T-helper 2 cell treated with Interferon-gamma antibody and Interleukin-4, amounts not matched to agents 5 μg/mL and 100 μg/mL, for 36 hours (primary cell): ENCODE measurements around the gene MRPL52.

Source experiments
- DNase-seq: peaks from one replicate; pipeline ENCODE4 v3.0.0; 2021; ENCODE audit warnings: low spot score
- H3K27ac Mint-ChIP-seq: one replicate; pipeline ENCODE4 v1.8.0; 2021; ENCODE audit warnings: mild to moderate bottlenecking, mixed read lengths
- H3K27me3 Mint-ChIP-seq: one replicate; pipeline ENCODE4 v1.8.0; 2021; ENCODE audit warnings: low read depth, mixed read lengths
- H3K36me3 Mint-ChIP-seq: one replicate; pipeline ENCODE4 v1.8.0; 2021; ENCODE audit warnings: low read depth, mixed read lengths
- H3K4me1 Mint-ChIP-seq: one replicate; pipeline ENCODE4 v1.8.0; 2021; ENCODE audit warnings: low read depth, mixed read lengths
- H3K4me3 Mint-ChIP-seq: one replicate; pipeline ENCODE4 v1.8.0; 2022; ENCODE audit warnings: mild to moderate bottlenecking, moderate library complexity, mixed read lengths
- H3K9me3 Mint-ChIP-seq: one replicate; pipeline ENCODE4 v1.8.0; 2021; ENCODE audit warnings: mixed read lengths

The MRPL52 gene

DNA sequence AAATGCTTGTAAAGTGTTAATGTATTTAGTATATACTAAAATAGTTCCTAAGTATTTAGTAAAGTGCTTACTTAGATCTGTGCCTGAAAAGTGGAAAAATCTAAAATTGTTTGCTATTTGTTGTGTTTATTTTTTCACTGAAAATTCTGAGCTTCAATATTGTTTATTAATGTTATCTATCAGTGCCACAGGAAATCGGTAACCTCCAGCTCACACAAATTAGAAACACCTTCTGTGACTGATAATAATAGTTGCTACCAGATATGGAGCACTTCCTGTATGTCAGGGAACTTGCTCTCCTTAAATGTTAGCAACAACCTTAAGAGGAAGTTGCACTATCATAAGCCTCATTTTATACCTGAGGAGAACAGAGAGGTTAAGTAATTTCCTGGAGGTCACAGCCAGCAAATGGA is 41.1 kb downstream of the MRPL52 start:
- Mint-ChIP-seq H3K4me1 (peaks cover 18% of the 10 kb centered on the region), H3K36me3 (peaks cover 20% of the 10 kb centered on the region), H3K27ac (peak overlapping the region; percentile 94)

DNA sequence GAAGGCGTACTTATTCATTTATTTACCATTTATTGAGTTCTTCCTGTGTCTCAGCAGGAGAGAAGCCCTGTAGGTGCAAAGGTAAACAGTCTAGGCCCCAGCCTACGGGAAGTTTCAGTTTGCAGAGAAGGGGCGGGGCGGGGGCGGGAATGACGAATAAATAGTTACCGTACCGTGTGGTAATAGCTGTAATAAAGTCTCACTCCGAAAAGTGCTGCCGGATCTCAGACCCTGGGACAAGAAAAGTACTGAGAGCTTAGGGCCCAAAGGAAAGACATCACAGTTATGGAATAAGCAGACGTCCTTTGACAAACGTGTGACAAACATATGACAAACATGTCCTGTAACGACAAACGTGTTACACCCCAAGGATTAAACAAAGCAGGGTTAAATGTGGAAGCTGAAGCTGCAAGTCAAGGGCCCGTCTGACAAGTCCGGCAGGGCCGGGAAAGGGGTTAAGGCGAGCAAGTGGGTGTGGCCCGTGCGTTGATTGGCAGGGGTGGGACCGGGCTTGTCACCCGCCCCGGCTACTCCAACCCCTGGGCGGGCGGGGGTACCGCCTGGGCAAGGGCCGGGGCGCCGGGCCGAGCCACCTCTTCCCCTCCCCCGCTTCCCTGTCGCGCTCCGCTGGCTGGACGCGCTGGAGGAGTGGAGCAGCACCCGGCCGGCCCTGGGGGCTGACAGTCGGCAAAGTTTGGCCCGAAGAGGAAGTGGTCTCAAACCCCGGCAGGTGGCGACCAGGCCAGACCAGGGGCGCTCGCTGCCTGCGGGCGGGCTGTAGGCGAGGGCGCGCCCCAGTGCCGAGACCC is 41.7 kb downstream of the MRPL52 start, which contains the start of gene LRP10:
LRP10 (plus strand) TSS at position 517 of the 809 bp plus-strand sequence. CDS start 564 bp downstream, outside the sequence.
- H3K9me3 Mint-ChIP-seq = no peaks in the 10 kb centered on the region
- peak; percentile 84 for DNase-seq
- H3K27ac Mint-ChIP-seq = peak within 1 kb of the TSS; percentile 94
- H3K36me3 Mint-ChIP-seq = peaks cover 25% of the 10 kb centered on the region
- peaks cover 21% of the 10 kb centered on the region for H3K4me1 Mint-ChIP-seq
- H3K27me3 Mint-ChIP-seq = no peaks in the 10 kb centered on the region
- H3K4me3 Mint-ChIP-seq = peak within 1 kb of the TSS; percentile 91

More for the DNA sequence above, 41.1 kb downstream of the MRPL52 start:
- no peak for DNase-seq
- Mint-ChIP-seq H3K9me3 (no peaks in the 10 kb centered on the region), H3K27me3 (no peaks in the 10 kb centered on the region), H3K4me3 (peak overlapping the region; percentile 91)

DNA sequence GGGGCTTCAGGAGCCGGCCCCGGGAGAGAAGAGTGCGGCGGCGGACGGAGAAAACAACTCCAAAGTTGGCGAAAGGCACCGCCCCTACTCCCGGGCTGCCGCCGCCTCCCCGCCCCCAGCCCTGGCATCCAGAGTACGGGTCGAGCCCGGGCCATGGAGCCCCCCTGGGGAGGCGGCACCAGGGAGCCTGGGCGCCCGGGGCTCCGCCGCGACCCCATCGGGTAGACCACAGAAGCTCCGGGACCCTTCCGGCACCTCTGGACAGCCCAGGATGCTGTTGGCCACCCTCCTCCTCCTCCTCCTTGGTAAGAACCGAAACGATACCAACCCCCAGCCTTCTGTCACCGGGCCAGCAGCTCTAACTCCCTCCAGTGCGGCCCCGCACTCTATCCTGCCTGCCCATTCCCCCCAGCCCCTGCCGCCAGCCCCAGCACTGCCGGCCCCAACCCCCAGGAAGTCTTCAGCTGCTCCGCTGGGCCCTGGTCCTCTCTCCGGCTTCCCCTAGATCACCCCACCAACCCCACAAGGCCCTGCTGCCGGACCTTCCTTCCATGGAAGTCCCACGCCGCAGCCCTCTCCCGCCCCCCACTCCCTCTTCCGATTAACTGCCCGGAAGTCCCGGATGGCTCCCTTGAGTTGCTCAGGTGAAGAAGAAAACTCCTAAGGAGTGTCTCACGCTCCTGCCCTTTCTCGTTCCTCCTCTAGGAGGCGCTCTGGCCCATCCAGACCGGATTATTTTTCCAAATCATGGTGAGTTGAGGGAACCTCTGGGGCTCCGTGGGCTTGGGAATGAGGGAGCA is 42.5 kb downstream of the MRPL52 start:
- peaks cover 21% of the 10 kb centered on the region for H3K4me1 Mint-ChIP-seq
- no peaks in the 10 kb centered on the region for H3K9me3 Mint-ChIP-seq
- no peaks in the 10 kb centered on the region for H3K27me3 Mint-ChIP-seq
- H3K36me3 Mint-ChIP-seq = peaks cover 29% of the 10 kb centered on the region
- DNase-seq = peak; percentile 65
- H3K4me3 Mint-ChIP-seq = peak overlapping the region; percentile 91
- H3K27ac Mint-ChIP-seq = peak overlapping the region; percentile 94

DNA sequence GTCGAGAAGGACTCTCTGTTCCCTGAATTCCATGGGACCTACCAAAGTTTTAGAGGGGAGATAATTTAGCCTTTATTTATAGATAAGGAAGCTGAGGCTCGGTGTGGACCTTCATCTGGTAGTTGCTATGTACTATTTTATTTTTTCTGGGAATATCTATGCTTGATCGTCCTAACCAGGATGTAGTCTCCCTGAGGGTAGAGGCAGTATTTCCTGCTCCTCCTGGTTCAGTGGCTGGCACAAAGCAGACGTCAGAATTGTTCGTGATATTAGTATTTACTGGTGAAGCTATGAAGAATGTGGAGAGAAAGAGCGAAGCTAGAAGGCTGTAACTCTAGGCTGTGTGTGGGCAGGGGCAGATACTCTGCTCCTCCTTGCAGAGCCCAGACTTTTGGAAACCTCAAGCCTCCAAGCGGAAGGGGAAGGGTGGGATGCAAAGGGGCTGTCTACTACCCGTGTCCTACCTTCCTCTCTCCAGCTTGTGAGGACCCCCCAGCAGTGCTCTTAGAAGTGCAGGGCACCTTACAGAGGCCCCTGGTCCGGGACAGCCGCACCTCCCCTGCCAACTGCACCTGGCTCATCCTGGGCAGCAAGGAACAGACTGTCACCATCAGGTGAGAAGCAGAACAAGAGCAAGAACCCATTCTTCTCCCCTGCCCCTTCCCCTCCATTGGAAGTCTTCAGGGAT is 43.3 kb downstream of the MRPL52 start:
- H3K27ac Mint-ChIP-seq = peak overlapping the region; percentile 85
- H3K36me3 Mint-ChIP-seq = peaks cover 36% of the 10 kb centered on the region
- no peaks in the 10 kb centered on the region for H3K27me3 Mint-ChIP-seq
- peak overlapping the region; percentile 82 for H3K4me3 Mint-ChIP-seq
- H3K9me3 Mint-ChIP-seq = no peaks in the 10 kb centered on the region
- no peak for DNase-seq
- peaks cover 21% of the 10 kb centered on the region for H3K4me1 Mint-ChIP-seq

DNA sequence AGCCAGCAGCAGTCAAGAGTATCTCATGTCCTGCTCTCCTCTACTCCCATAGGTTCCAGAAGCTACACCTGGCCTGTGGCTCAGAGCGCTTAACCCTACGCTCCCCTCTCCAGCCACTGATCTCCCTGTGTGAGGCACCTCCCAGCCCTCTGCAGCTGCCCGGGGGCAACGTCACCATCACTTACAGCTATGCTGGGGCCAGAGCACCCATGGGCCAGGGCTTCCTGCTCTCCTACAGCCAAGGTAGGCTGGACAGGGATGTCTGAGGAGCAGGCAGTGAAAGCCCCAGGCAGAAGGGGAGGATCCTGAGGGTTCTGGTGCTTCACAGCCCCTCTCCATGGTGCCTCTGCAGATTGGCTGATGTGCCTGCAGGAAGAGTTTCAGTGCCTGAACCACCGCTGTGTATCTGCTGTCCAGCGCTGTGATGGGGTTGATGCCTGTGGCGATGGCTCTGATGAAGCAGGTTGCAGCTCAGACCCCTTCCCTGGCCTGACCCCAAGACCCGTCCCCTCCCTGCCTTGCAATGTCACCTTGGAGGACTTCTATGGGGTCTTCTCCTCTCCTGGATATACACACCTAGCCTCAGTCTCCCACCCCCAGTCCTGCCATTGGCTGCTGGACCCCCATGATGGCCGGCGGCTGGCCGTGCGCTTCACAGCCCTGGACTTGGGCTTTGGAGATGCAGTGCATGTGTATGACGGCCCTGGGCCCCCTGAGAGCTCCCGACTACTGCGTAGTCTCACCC is 45.5 kb downstream of the MRPL52 start:
- H3K4me1 Mint-ChIP-seq = peaks cover 23% of the 10 kb centered on the region
- H3K27ac Mint-ChIP-seq = no peak overlapping the region
- no peaks in the 10 kb centered on the region for H3K27me3 Mint-ChIP-seq
- H3K9me3 Mint-ChIP-seq = no peaks in the 10 kb centered on the region
- H3K4me3 Mint-ChIP-seq = no peak overlapping the region
- DNase-seq = no peak
- H3K36me3 Mint-ChIP-seq = peaks cover 51% of the 10 kb centered on the region

DNA sequence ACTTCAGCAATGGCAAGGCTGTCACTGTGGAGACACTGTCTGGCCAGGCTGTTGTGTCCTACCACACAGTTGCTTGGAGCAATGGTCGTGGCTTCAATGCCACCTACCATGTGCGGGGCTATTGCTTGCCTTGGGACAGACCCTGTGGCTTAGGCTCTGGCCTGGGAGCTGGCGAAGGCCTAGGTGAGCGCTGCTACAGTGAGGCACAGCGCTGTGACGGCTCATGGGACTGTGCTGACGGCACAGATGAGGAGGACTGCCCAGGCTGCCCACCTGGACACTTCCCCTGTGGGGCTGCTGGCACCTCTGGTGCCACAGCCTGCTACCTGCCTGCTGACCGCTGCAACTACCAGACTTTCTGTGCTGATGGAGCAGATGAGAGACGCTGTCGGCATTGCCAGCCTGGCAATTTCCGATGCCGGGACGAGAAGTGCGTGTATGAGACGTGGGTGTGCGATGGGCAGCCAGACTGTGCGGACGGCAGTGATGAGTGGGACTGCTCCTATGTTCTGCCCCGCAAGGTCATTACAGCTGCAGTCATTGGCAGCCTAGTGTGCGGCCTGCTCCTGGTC is 46.1 kb downstream of the MRPL52 start:
- H3K27ac Mint-ChIP-seq = no peak overlapping the region
- DNase-seq = no peak
- H3K36me3 Mint-ChIP-seq = peaks cover 51% of the 10 kb centered on the region
- H3K9me3 Mint-ChIP-seq = no peaks in the 10 kb centered on the region
- H3K27me3 Mint-ChIP-seq = no peaks in the 10 kb centered on the region
- no peak overlapping the region for H3K4me3 Mint-ChIP-seq
- H3K4me1 Mint-ChIP-seq = peaks cover 17% of the 10 kb centered on the region

DNA sequence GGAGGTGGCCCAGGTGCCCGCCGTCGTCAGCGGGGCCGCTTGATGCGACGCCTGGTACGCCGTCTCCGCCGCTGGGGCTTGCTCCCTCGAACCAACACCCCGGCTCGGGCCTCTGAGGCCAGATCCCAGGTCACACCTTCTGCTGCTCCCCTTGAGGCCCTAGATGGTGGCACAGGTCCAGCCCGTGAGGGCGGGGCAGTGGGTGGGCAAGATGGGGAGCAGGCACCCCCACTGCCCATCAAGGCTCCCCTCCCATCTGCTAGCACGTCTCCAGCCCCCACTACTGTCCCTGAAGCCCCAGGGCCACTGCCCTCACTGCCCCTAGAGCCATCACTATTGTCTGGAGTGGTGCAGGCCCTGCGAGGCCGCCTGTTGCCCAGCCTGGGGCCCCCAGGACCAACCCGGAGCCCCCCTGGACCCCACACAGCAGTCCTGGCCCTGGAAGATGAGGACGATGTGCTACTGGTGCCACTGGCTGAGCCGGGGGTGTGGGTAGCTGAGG is 47.4 kb downstream of the MRPL52 start:
- Mint-ChIP-seq H3K27ac (no peak overlapping the region), H3K4me3 (no peak overlapping the region), H3K4me1 (peaks cover 13% of the 10 kb centered on the region), H3K36me3 (peaks cover 51% of the 10 kb centered on the region), H3K27me3 (no peaks in the 10 kb centered on the region), H3K9me3 (no peaks in the 10 kb centered on the region)
- DNase-seq = no peak

DNA sequence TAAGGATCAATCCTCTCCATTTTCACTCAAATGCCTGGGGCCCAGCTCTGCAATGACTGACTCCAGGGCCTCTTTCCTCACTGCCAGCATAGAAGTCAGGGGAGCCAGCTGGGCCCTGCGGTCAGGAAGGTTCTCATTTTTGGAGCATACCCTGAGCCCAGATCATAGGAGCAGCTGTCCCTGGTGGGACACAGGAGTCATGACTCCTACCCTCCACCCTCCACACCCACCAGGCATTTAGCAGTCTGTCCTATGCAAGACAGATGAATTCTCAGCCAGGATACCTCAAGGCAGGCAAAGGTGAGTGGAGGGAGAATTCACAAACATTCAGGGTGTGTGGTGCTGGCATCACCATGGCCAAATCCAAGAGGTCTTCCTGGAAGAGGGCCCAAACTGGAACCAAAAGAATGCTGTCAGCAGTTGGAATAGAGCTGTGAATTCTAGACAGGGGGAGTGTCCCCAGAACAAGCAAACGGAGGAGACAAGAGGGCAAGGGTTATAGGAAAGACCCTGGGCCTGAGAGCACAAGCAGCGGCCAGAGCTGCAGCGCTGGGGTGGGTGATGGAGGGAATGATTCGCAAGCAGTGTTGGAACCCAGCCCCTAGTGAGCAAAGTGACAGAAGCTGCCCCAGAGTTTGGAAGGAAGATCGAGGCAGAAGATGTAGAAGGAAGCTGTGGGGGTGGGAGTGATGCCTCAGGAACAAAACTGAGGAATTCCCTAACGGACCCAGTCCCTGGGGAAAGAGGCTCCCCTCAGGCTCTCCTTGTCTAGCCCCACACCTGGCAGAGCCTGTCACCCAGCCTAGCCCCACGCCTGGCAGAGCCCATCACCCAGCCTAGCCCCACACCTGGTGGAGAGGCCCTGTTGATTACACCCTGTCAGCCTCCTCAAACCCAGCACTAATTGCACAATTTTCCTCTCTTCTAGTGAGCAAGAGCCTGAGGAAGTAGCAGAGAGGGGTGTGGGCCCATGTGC is 48.9 kb downstream of the MRPL52 start:
- DNase-seq = no peak
- Mint-ChIP-seq H3K4me3 (no peak overlapping the region), H3K27ac (no peak overlapping the region), H3K27me3 (peaks cover 2% of the 10 kb centered on the region), H3K4me1 (peaks cover 7% of the 10 kb centered on the region), H3K9me3 (no peaks in the 10 kb centered on the region), H3K36me3 (peaks cover 46% of the 10 kb centered on the region)

DNA sequence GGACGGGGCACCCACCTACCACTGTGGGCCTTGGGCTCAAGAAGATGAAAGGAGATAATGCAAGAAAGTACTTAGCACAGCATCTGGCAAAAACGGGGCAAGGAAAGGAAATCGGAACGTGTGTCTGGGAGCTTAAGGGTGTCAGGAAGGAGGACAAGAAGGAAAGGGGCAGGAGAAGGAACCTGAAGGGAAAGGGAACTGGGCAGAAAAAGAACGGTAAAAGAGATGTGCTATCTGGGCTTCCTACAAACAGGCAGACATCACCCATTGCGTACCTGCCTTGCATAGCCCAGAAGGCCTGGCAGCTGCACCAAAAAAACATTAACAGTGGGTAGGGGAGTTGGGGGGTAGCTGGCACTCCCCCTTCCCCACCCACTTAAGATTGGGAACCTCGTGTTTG is 52.4 kb downstream of the MRPL52 start:
- no peak for DNase-seq
- Mint-ChIP-seq H3K27me3 (peaks cover 13% of the 10 kb centered on the region), H3K36me3 (peaks cover 23% of the 10 kb centered on the region), H3K9me3 (no peaks in the 10 kb centered on the region), H3K4me3 (no peak overlapping the region), H3K4me1 (peaks cover 8% of the 10 kb centered on the region), H3K27ac (peak overlapping the region; percentile 5)

DNA sequence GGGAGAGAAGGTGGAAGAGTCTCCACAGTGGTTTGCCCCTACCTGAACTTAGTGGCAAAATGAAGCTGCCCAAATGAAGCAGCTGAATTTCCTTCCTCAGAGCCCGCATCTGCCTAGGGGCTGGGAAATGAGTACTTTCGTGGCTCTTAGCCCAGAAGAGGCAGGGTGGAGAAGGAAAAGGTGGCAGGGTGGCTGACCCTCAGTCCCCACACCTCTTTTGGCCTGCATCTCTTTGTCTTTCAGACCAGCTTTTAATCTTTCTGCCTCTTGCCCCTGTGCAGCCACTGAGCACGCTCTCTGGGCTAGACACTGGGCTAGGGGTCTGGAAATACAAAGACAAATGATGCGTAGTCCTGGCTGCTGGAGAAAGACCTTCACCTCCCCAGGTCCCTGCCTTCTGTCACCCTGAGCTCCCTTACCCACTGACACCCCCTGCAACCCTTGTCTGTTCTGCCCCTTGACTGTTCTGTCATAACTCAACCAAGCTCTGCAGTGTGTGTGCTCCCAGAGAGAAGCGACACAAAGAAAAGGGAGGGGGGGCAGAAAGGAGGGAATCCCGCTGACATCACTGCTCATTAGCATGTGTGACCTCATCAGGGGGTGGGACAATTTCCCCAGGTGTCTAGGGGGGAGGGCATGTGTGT is 53.0 kb downstream of the MRPL52 start:
- no peak overlapping the region for H3K27ac Mint-ChIP-seq
- no peak for DNase-seq

DNA sequence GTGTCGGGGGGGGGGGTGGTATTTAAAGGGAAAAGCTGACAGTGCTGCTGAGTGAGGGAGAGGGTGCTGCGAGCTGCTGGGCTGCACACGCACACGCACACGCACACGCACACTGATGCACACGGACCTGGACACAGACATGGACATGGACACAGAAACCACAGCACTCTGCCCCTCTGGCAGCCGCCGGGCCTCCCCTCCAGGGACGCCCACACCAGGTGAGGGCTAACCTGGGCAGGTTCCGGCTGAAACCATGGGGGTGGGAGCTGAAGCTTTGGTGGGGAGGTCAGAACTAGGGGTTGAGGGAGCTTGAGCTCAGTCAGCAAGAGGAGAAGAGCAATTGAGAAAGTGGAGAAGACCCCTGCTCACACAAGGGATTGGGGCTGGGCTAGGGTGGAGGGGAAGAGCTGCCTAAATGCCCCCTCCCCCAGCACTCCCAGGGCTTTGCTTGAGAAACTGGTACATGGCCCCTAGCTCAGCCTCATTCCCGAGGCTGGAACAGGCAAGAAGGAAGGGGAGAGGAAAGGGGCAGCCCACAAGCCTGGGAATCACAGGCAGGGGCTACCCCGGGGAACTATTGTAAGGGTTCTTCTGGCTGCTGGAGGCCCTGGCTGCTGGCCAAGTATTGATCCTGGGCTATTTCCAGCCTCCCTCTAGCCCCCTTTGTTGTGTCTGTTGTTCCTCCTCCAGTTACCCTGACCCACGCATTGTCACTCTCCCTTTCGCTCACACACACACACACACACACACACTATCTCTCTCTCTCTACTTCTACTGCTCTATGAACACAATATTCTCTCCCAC is 53.7 kb downstream of the MRPL52 start, which contains the start of gene REM2:
REM2 (plus strand) TSS at position 50 of the 804 bp plus-strand sequence; CDS start at position 116, 66 bp downstream.
- no peak within 1 kb of the TSS for H3K4me3 Mint-ChIP-seq
- peaks cover 11% of the 10 kb centered on the region for H3K36me3 Mint-ChIP-seq
- H3K9me3 Mint-ChIP-seq = no peaks in the 10 kb centered on the region
- peaks cover 14% of the 10 kb centered on the region for H3K27me3 Mint-ChIP-seq
- H3K27ac Mint-ChIP-seq = peak within 1 kb of the TSS; percentile 5
- DNase-seq = no peak
- peaks cover 19% of the 10 kb centered on the region for H3K4me1 Mint-ChIP-seq

More for the DNA sequence above, 53.0 kb downstream of the MRPL52 start:
- Mint-ChIP-seq H3K4me1 (peaks cover 13% of the 10 kb centered on the region), H3K9me3 (no peaks in the 10 kb centered on the region), H3K4me3 (no peak overlapping the region), H3K27me3 (peaks cover 14% of the 10 kb centered on the region), H3K36me3 (peaks cover 18% of the 10 kb centered on the region)
